ENCODE results near the gene PTCD2.

Gene PTCD2

GRCh38 chr5:72383280-72383679 lies 63.1 kb downstream of the PTCD2 start:
- no peaks in the 10 kb centered on the region for H3K4me1 ChIP-seq (ENCODE audit: control insufficient read depth in 1 of 2, insufficient read depth in 2 of 2, low read length in 2 of 2)
- no peaks in the 10 kb centered on the region for H3K9me3 ChIP-seq (ENCODE audit: control insufficient read depth in 1 of 2, low read length in 2 of 2)
- no peak overlapping the region for H3K4me3 ChIP-seq (ENCODE audit: low read depth in 1 of 2, low read length in 2 of 2)
- H3K36me3 ChIP-seq (ENCODE audit: control insufficient read depth in 1 of 2, insufficient read depth in 2 of 2, low read length in 2 of 2), result no peaks in the 10 kb centered on the region
- H3K27me3 ChIP-seq (ENCODE audit: low read depth, low read length), result no peaks in the 10 kb centered on the region
- no peak overlapping the region for H3K27ac ChIP-seq (ENCODE audit: low read length)

- H3K4me1 ChIP-seq (ENCODE audit: control insufficient read depth in 1 of 2, insufficient read depth in 2 of 2, low read length in 2 of 2), result no peaks in the 10 kb centered on the region
- H3K4me3 ChIP-seq (ENCODE audit: low read depth in 1 of 2, low read length in 2 of 2), result no peak overlapping the region
- no peaks in the 10 kb centered on the region for H3K27me3 ChIP-seq (ENCODE audit: low read depth, low read length)
- H3K9me3 ChIP-seq (ENCODE audit: control insufficient read depth in 1 of 2, low read length in 2 of 2), result no peaks in the 10 kb centered on the region
- H3K27ac ChIP-seq (ENCODE audit: low read length), result no peak overlapping the region
- no peaks in the 10 kb centered on the region for H3K36me3 ChIP-seq (ENCODE audit: control insufficient read depth in 1 of 2, insufficient read depth in 2 of 2, low read length in 2 of 2)
These were observed 63.6 kb downstream of the PTCD2 start for GRCh38 chr5:72383726-72384125.

- Histone ChIP-seq H3K27me3 (ENCODE audit: low read depth, low read length) (no peaks in the 10 kb centered on the region), H3K9me3 (ENCODE audit: control insufficient read depth in 1 of 2, low read length in 2 of 2) (no peaks in the 10 kb centered on the region), H3K4me1 (ENCODE audit: control insufficient read depth in 1 of 2, insufficient read depth in 2 of 2, low read length in 2 of 2) (peaks cover 0 to 2% of the 10 kb centered on the region in 2 donors), H3K4me3 (ENCODE audit: low read depth in 1 of 2, low read length in 2 of 2) (no peak overlapping the region), H3K27ac (ENCODE audit: low read length) (no peak overlapping the region), H3K36me3 (ENCODE audit: control insufficient read depth in 1 of 2, insufficient read depth in 2 of 2, low read length in 2 of 2) (no peaks in the 10 kb centered on the region)
These were observed 66.5 kb downstream of the PTCD2 start for GRCh38 chr5:72386639-72387038.

GRCh38 chr5:72387985-72388384 lies 67.8 kb downstream of the PTCD2 start:
- Histone ChIP-seq H3K36me3 (ENCODE audit: control insufficient read depth in 1 of 2, insufficient read depth in 2 of 2, low read length in 2 of 2) (no peaks in the 10 kb centered on the region), H3K9me3 (ENCODE audit: control insufficient read depth in 1 of 2, low read length in 2 of 2) (no peaks in the 10 kb centered on the region), H3K27ac (ENCODE audit: low read length) (no peak overlapping the region), H3K4me1 (ENCODE audit: control insufficient read depth in 1 of 2, insufficient read depth in 2 of 2, low read length in 2 of 2) (peaks cover 0 to 6% of the 10 kb centered on the region in 2 donors), H3K4me3 (ENCODE audit: low read depth in 1 of 2, low read length in 2 of 2) (no peak overlapping the region), H3K27me3 (ENCODE audit: low read depth, low read length) (no peaks in the 10 kb centered on the region)

- H3K4me1 ChIP-seq (ENCODE audit: control insufficient read depth in 1 of 2, insufficient read depth in 2 of 2, low read length in 2 of 2), result peaks cover 0 to 6% of the 10 kb centered on the region in 2 donors
- no peaks in the 10 kb centered on the region for H3K9me3 ChIP-seq (ENCODE audit: control insufficient read depth in 1 of 2, low read length in 2 of 2)
- no peaks in the 10 kb centered on the region for H3K27me3 ChIP-seq (ENCODE audit: low read depth, low read length)
- H3K36me3 ChIP-seq (ENCODE audit: control insufficient read depth in 1 of 2, insufficient read depth in 2 of 2, low read length in 2 of 2), result no peaks in the 10 kb centered on the region
- H3K4me3 ChIP-seq (ENCODE audit: low read depth in 1 of 2, low read length in 2 of 2), result no peak overlapping the region
- no peak overlapping the region for H3K27ac ChIP-seq (ENCODE audit: low read length)
These were observed 68.5 kb downstream of the PTCD2 start for GRCh38 chr5:72388646-72389045.

- Histone ChIP-seq H3K36me3 (ENCODE audit: control insufficient read depth in 1 of 2, insufficient read depth in 2 of 2, low read length in 2 of 2) (no peaks in the 10 kb centered on the region), H3K27me3 (ENCODE audit: low read depth, low read length) (no peaks in the 10 kb centered on the region), H3K4me1 (ENCODE audit: control insufficient read depth in 1 of 2, insufficient read depth in 2 of 2, low read length in 2 of 2) (peaks cover 0 to 6% of the 10 kb centered on the region in 2 donors), H3K9me3 (ENCODE audit: control insufficient read depth in 1 of 2, low read length in 2 of 2) (no peaks in the 10 kb centered on the region), H3K27ac (ENCODE audit: low read length) (no peak overlapping the region), H3K4me3 (ENCODE audit: low read depth in 1 of 2, low read length in 2 of 2) (no peak overlapping the region)
These were observed 70.7 kb downstream of the PTCD2 start for GRCh38 chr5:72390836-72391235.

- Histone ChIP-seq H3K4me1 (ENCODE audit: control insufficient read depth in 1 of 2, insufficient read depth in 2 of 2, low read length in 2 of 2) (peaks cover 0 to 6% of the 10 kb centered on the region in 2 donors), H3K4me3 (ENCODE audit: low read depth in 1 of 2, low read length in 2 of 2) (no peak overlapping the region), H3K27me3 (ENCODE audit: low read depth, low read length) (no peaks in the 10 kb centered on the region), H3K9me3 (ENCODE audit: control insufficient read depth in 1 of 2, low read length in 2 of 2) (no peaks in the 10 kb centered on the region), H3K27ac (ENCODE audit: low read length) (no peak overlapping the region), H3K36me3 (ENCODE audit: control insufficient read depth in 1 of 2, insufficient read depth in 2 of 2, low read length in 2 of 2) (no peaks in the 10 kb centered on the region)
These were observed 72.2 kb downstream of the PTCD2 start for GRCh38 chr5:72392326-72392733.

- H3K36me3 ChIP-seq (ENCODE audit: control insufficient read depth in 1 of 2, insufficient read depth in 2 of 2, low read length in 2 of 2), result no peaks in the 10 kb centered on the region
- H3K27ac ChIP-seq (ENCODE audit: low read length), result no peak overlapping the region
These were observed 72.9 kb downstream of the PTCD2 start for GRCh38 chr5:72393052-72393451.

GRCh38 chr5:72394688-72395087 lies 74.5 kb downstream of the PTCD2 start:
- Histone ChIP-seq H3K27me3 (ENCODE audit: low read depth, low read length) (no peaks in the 10 kb centered on the region), H3K27ac (ENCODE audit: low read length) (no peak overlapping the region), H3K36me3 (ENCODE audit: control insufficient read depth in 1 of 2, insufficient read depth in 2 of 2, low read length in 2 of 2) (no peaks in the 10 kb centered on the region), H3K4me3 (ENCODE audit: low read depth in 1 of 2, low read length in 2 of 2) (no peak overlapping the region), H3K9me3 (ENCODE audit: control insufficient read depth in 1 of 2, low read length in 2 of 2) (no peaks in the 10 kb centered on the region), H3K4me1 (ENCODE audit: control insufficient read depth in 1 of 2, insufficient read depth in 2 of 2, low read length in 2 of 2) (peaks cover 0 to 6% of the 10 kb centered on the region in 2 donors)

More at GRCh38 chr5:72393052-72393451, 72.9 kb downstream of the PTCD2 start:
- no peaks in the 10 kb centered on the region for H3K9me3 ChIP-seq (ENCODE audit: control insufficient read depth in 1 of 2, low read length in 2 of 2)
- H3K4me1 ChIP-seq (ENCODE audit: control insufficient read depth in 1 of 2, insufficient read depth in 2 of 2, low read length in 2 of 2), result peaks cover 0 to 6% of the 10 kb centered on the region in 2 donors
- no peak overlapping the region for H3K4me3 ChIP-seq (ENCODE audit: low read depth in 1 of 2, low read length in 2 of 2)
- H3K27me3 ChIP-seq (ENCODE audit: low read depth, low read length), result no peaks in the 10 kb centered on the region

- no peak overlapping the region for H3K4me3 ChIP-seq (ENCODE audit: low read depth in 1 of 2, low read length in 2 of 2)
- no peaks in the 10 kb centered on the region for H3K4me1 ChIP-seq (ENCODE audit: control insufficient read depth in 1 of 2, insufficient read depth in 2 of 2, low read length in 2 of 2)
- no peaks in the 10 kb centered on the region for H3K36me3 ChIP-seq (ENCODE audit: control insufficient read depth in 1 of 2, insufficient read depth in 2 of 2, low read length in 2 of 2)
- no peak overlapping the region for H3K27ac ChIP-seq (ENCODE audit: low read length)
- H3K9me3 ChIP-seq (ENCODE audit: control insufficient read depth in 1 of 2, low read length in 2 of 2), result peaks cover 6 to 15% of the 10 kb centered on the region in 2 donors
- H3K27me3 ChIP-seq (ENCODE audit: low read depth, low read length), result no peaks in the 10 kb centered on the region
These were observed 77.7 kb downstream of the PTCD2 start for GRCh38 chr5:72397836-72398235.

- peaks cover 6 to 15% of the 10 kb centered on the region in 2 donors for H3K9me3 ChIP-seq (ENCODE audit: control insufficient read depth in 1 of 2, low read length in 2 of 2)
- H3K27ac ChIP-seq (ENCODE audit: low read length), result no peak overlapping the region
- no peak overlapping the region for H3K4me3 ChIP-seq (ENCODE audit: low read depth in 1 of 2, low read length in 2 of 2)
- no peaks in the 10 kb centered on the region for H3K27me3 ChIP-seq (ENCODE audit: low read depth, low read length)
- no peaks in the 10 kb centered on the region for H3K36me3 ChIP-seq (ENCODE audit: control insufficient read depth in 1 of 2, insufficient read depth in 2 of 2, low read length in 2 of 2)
- no peaks in the 10 kb centered on the region for H3K4me1 ChIP-seq (ENCODE audit: control insufficient read depth in 1 of 2, insufficient read depth in 2 of 2, low read length in 2 of 2)
These were observed 80.8 kb downstream of the PTCD2 start for GRCh38 chr5:72400950-72401349.

- Histone ChIP-seq H3K4me1 (ENCODE audit: control insufficient read depth in 1 of 2, insufficient read depth in 2 of 2, low read length in 2 of 2) (no peaks in the 10 kb centered on the region), H3K36me3 (ENCODE audit: control insufficient read depth in 1 of 2, insufficient read depth in 2 of 2, low read length in 2 of 2) (no peaks in the 10 kb centered on the region), H3K27me3 (ENCODE audit: low read depth, low read length) (no peaks in the 10 kb centered on the region), H3K9me3 (ENCODE audit: control insufficient read depth in 1 of 2, low read length in 2 of 2) (peaks cover 6 to 15% of the 10 kb centered on the region in 2 donors), H3K4me3 (ENCODE audit: low read depth in 1 of 2, low read length in 2 of 2) (no peak overlapping the region), H3K27ac (ENCODE audit: low read length) (peak overlapping the region; percentile 26)
These were observed 82.3 kb downstream of the PTCD2 start for GRCh38 chr5:72402381-72402890.

All from muscle layer of duodenum (tissue), 2 donors.